ENCODE measurements around the gene NFS1.

GRCh38 chr20:35651958-35652357, 47.2 kb downstream of the NFS1 start:
- TF ChIP-seq EZH2 (IDR thresholded peaks at IDR 0.05; ENCODE audit: insufficient read depth, poor library complexity, severe bottlenecking) (no peak), EZH2phosphoT487 (IDR thresholded peaks at IDR 0.05; ENCODE audit: insufficient read depth, low read depth) (no peak)

All from GM23248 (cell line).